Hippocampal formation (tissue), 2 donors: ENCODE data around the gene CENPF.
A peak's percentile ranks its signal among the peaks of the same experiment; 100 is the strongest.

Experiments
- DNase-seq, 2 donors: peaks; one replicate each; lab custom pipeline; 2025; lab: John Stamatoyannopoulos, UW

Gene CENPF

DNA sequence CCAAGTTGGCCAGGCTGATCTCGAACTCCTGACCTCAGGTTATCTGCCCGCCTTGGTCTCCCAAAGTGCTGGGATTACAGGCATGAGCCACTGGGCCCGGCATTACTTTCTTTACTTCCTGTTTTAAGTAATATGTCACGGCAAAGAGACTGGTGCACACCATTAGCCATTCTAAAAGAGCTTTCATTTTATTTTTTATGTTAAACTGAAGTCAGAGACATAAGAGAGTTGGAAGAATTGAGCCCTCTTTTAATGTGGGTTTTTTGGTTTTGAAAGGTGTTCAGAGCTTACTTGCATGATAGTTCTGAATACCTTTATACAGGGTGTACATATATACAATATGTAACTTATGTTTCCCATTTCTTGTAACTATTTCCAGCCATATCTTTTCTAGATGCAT, 14.3 kb downstream of the CENPF start:
- no peak for DNase-seq

DNA sequence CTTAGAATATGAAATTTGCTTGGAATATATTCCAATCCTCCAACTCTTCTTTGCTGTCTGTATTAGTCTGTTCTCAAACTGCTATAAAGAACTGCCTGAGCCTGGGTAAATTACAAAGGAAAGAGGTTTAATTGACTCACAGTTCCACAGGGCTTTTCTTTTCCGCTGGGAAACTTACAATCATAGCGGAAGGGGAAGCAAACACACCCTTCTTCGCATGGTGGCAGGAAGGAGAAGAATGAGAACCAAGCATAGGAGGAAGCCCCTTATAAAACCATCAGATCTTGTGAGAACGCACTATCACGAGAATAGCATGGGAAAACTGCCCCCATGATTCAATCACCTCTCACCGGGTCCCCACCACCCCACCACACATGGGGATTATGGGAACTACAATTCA, 14.8 kb downstream of the CENPF start:
- DNase-seq = no peak

DNA sequence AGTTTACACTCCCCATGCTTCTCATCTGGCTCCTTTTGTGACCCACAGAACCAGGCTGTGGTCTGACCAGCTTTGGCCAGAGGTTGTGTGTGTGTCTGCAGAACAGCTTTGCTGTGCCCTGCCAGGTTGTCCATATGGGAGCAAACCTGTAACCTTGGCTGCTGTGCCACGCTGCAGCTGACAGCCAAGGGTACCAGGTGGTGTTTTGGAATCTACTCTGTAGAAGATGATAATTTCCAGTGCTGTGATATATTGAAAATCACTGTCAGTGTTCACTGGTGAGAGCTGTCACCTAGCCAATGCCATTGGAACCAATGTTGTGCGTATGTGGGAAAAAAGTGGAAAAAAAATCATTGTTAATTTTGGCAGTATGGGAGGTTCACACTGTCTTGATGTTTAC, 18.2 kb downstream of the CENPF start:
- no peak for DNase-seq

GRCh38 chr1:214623430-214623829, 20.4 kb downstream of the CENPF start:
- no peak for DNase-seq

- no peak for DNase-seq
Observed at GRCh38 chr1:214632091-214632490, 29.1 kb downstream of the CENPF start.

DNA sequence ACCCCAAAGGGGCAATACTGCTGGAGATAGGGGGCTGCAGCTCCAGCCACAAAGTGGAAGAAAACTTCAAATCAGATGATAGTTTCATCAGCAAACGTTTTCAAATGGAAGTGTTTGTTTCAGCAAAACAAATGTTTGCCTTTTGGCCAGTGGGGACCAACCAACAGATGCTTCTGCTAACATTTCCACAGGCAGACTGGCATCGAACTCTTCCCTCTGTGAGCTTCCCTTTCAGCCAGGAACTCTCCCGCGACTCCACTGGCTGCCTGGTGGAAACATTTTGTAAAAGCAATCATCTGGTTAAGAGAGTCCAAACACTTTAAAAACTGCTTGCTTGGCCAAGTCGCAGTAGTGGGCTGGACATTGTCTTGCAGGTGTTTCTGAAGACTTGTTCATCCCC, 30.7 kb downstream of the CENPF start:
- DNase-seq = no peak

- no peak for DNase-seq
Observed at GRCh38 chr1:214634267-214634666, 31.3 kb downstream of the CENPF start.

DNA sequence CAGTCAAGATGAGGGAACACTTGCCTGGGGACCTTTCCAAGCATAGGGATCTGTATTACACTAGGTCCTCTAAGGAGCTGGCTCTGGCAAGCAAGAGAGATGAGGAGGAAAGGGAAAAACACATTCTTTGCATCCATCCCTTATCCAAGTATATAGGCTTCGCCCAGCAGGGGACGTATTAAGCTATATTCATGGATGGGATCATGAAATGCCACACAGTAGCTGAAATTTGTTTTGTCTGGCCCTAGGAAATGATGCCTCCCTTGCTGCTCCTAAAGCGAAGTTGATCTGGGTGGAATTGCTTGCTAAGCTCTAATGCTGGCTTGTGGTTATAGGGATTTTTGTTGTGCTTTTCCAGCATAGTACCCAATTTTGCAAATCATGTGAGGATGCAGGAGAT, 32.1 kb downstream of the CENPF start:
- DNase-seq = no peak

DNA sequence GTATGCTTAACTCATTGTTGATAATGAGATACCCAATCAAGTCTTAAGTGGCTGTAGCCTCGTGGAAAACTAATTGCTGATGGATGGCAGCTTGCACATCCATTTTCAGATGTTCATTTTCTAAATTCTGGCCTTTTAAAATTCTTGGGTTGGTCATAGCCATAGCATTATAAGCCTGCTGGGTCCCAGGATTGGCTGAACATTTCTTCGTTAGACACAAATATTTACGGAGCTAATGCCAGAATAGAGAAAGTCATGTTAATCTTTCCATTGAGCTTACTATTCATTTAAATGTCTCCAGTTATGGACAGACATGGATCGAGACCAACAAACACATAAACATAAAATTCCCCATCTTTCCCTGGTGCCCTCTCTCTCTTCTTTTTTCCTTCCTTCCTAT, 32.5 kb downstream of the CENPF start:
- no peak for DNase-seq

DNA sequence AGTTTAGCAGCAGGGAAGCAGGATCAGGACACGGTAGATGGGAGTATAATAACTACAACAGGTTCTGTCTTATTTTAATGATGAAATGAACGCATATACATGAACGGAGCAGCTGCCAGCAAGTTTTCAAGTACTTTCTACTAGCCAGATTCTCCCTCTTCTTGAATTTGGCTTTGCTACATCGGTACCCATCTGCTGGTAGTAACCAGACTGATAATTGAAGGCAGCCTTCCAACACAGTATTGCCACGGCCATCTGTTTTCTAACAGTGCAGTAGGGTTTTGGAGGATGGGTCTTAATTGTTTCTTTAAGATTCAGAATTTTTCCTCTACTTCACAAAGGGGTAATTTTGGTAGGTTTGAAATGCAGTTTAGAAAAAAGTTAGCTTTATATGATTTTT, 33.4 kb downstream of the CENPF start:
- DNase-seq = peak in 1 of 2 donors; percentile 50

- no peak for DNase-seq
Observed at GRCh38 chr1:214637125-214637524, 34.1 kb downstream of the CENPF start.

DNA sequence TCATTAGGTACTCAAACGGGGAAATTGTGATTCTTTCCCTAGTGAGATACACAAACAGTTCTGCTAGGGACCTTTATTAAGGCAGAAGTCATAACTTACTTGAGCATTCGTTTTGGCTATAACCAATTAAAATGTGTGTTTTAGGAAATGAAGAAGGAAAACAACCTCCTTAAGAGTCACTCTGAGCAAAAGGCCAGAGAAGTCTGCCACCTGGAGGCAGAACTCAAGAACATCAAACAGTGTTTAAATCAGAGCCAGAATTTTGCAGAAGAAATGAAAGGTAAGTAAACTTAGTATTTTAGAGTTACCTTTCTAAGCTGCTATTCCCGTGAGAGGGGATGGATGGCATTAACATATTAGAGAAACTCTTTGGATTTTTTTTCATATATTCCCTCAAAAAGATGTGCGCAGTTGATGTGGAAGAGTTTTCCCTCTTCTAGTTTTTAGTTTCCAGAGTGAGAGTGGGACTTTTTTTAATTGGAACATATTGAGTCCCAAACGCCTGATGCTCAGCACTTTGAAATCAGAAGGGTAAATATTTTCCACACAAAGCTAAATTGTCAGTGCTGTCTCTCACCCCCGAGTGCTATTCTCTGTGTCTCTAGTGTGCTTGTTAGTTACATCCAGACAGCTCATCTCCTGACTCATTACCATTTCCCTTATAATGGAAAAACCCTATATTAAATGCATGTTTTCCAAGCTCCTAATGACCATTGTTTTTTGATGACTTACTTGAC, 34.9 kb downstream of the CENPF start:
- no peak for DNase-seq

DNA sequence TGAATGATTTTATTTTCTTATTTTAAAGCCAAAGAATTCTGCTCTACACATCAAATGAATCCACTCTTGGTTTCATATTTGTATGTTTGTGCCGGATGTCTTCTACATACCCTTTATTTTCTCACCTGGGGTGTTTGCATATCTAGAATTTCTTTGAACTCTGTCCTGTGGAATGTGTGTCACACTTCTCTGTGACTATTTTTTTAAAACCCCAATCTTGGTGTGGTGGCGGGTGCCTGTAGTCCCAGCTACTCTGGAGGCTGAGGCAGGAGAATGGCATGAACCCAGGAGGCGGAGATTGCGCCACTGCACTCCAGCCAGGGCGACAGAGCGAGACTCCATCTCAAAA, 35.4 kb downstream of the CENPF start:
- no peak for DNase-seq

GRCh38 chr1:214638997-214639396, 36.0 kb downstream of the CENPF start:
- DNase-seq = no peak

DNA sequence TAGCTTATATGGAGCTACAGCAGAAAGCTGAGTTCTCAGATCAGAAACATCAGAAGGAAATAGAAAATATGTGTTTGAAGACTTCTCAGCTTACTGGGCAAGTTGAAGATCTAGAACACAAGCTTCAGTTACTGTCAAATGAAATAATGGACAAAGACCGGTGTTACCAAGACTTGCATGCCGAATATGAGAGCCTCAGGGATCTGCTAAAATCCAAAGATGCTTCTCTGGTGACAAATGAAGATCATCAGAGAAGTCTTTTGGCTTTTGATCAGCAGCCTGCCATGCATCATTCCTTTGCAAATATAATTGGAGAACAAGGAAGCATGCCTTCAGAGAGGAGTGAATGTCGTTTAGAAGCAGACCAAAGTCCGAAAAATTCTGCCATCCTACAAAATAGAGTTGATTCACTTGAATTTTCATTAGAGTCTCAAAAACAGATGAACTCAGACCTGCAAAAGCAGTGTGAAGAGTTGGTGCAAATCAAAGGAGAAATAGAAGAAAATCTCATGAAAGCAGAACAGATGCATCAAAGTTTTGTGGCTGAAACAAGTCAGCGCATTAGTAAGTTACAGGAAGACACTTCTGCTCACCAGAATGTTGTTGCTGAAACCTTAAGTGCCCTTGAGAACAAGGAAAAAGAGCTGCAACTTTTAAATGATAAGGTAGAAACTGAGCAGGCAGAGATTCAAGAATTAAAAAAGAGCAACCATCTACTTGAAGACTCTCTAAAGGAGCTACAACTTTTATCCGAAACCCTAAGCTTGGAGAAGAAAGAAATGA, 37.6 kb downstream of the CENPF start:
- no peak for DNase-seq

DNA sequence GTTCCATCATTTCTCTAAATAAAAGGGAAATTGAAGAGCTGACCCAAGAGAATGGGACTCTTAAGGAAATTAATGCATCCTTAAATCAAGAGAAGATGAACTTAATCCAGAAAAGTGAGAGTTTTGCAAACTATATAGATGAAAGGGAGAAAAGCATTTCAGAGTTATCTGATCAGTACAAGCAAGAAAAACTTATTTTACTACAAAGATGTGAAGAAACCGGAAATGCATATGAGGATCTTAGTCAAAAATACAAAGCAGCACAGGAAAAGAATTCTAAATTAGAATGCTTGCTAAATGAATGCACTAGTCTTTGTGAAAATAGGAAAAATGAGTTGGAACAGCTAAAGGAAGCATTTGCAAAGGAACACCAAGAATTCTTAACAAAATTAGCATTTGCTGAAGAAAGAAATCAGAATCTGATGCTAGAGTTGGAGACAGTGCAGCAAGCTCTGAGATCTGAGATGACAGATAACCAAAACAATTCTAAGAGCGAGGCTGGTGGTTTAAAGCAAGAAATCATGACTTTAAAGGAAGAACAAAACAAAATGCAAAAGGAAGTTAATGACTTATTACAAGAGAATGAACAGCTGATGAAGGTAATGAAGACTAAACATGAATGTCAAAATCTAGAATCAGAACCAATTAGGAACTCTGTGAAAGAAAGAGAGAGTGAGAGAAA, 38.4 kb downstream of the CENPF start:
- DNase-seq = no peak

- DNase-seq = no peak
Observed at GRCh38 chr1:214643030-214643429, 40.0 kb downstream of the CENPF start.

DNA sequence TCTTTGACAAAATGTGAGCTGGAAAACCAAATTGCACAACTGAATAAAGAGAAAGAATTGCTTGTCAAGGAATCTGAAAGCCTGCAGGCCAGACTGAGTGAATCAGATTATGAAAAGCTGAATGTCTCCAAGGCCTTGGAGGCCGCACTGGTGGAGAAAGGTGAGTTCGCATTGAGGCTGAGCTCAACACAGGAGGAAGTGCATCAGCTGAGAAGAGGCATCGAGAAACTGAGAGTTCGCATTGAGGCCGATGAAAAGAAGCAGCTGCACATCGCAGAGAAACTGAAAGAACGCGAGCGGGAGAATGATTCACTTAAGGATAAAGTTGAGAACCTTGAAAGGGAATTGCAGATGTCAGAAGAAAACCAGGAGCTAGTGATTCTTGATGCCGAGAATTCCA, 42.7 kb downstream of the CENPF start:
- DNase-seq = no peak

GRCh38 chr1:214648801-214649200, 45.8 kb downstream of the CENPF start:
- DNase-seq = no peak

GRCh38 chr1:214649607-214650006, 46.6 kb downstream of the CENPF start:
- DNase-seq = no peak

GRCh38 chr1:214650664-214651063, 47.7 kb downstream of the CENPF start:
- no peak for DNase-seq

- DNase-seq = no peak
Observed at GRCh38 chr1:214657299-214657698, 54.3 kb downstream of the CENPF start.

GRCh38 chr1:214658175-214658574, 55.2 kb downstream of the CENPF start:
- no peak for DNase-seq
